DND-41 (cell line): Measurements from ENCODE around the gene GPR137.

ENCODE experiments used
- CTCF ChIP-seq: IDR thresholded peaks from 2 replicates; pipeline ENCODE4 v1.5.1; 2012; ENCODE audit warnings: borderline replicate concordance, low read length, moderate library complexity, mild to moderate bottlenecking; ENCODE audit not compliant: poor library complexity, severe bottlenecking; ENCODE audit errors: extremely low read depth
- EZH2 ChIP-seq: IDR thresholded peaks from 3 replicates; pipeline ENCODE4 v1.6.1; 2012; ENCODE audit warnings: borderline replicate concordance, low read depth, mild to moderate bottlenecking, moderate library complexity, low read length, inconsistent platforms; ENCODE audit not compliant: severe bottlenecking

- TF ChIP-seq EZH2 = no peak
- no peak for TF ChIP-seq CTCF
These were observed 42.3 kb upstream of the GPR137 start for GRCh38 chr11:64243236-64243854.
